NK-92 treated with Interleukin-12 subunit alpha and Interleukin-12 subunit beta, amount 100 ng/mL, for 24 hours (cell line): ENCODE results near the gene MAGEA9B.
"Not testable (repeated sequence)": the region's sequence is repeated elsewhere in the genome, so short reads cannot be mapped to it uniquely, and the experiment has no call there.

ENCODE experiments used
- DNase-seq: peaks from one replicate; lab custom pipeline; 2025; lab: John Stamatoyannopoulos, UW

The MAGEA9B gene, protein sequence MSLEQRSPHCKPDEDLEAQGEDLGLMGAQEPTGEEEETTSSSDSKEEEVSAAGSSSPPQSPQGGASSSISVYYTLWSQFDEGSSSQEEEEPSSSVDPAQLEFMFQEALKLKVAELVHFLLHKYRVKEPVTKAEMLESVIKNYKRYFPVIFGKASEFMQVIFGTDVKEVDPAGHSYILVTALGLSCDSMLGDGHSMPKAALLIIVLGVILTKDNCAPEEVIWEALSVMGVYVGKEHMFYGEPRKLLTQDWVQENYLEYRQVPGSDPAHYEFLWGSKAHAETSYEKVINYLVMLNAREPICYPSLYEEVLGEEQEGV

GRCh38 chrX:149587359-149587758, at the start of gene MAGEA9B:
Gene MAGEA9B (minus strand): TSS chrX:149587459. CDS start chrX:149583179, 4,280 bp downstream.
- DNase-seq = not testable (repeated sequence)

DNA sequence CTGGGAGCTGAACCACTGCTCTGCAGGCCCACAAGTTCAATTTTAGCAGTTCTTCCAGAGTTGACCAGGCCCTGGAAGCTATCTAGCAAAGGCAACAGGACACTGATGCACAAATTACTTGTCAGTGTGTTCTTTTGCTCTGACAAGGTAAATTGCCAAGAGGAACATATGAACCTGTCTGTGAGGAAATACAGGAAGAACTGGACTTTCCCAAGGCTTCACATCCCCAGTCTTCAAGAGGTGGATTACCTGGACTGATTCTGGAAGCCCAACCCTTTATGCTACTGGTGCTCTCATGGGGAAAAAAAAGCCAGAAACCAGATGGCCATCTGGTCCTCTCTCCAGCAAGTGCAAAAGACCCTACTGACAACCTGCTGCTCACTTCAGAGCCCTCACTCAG, 46.3 kb upstream of the MAGEA9B start:
- no peak for DNase-seq

- peak; percentile 34 for DNase-seq
Measured at GRCh38 chrX:149631234-149632165, 44.2 kb upstream of the MAGEA9B start, which contains the start of gene TMEM185A. Gene TMEM185A (minus strand): TSS chrX:149631792. CDS start chrX:149631580, 212 bp downstream.

DNA sequence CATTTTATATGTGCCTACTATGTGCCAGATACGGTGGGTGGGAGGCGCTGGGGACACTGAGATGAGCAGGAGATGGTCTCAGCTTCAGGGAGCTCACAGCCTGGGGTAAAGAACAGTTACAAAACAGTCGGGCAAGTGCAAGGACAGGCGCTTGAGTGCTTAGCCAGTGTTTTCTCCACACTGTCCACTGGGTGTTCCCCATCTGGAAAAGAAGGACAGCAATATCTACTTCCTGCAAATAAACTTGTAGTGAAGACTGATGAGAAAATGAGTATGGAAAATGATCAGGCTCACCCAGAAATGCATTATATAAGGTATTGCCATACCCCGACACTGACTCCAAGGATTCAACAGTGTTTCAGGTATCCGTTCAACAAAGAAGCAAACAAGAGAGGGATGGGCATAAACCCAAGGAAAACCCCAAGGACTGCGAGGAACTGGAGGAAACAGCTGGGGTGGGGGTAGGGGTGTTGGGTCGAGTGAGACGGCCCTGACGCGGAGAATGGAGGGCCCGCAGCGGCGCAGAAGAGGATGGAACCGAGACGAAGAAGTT, 43.5 kb upstream of the MAGEA9B start:
- no peak for DNase-seq

DNA sequence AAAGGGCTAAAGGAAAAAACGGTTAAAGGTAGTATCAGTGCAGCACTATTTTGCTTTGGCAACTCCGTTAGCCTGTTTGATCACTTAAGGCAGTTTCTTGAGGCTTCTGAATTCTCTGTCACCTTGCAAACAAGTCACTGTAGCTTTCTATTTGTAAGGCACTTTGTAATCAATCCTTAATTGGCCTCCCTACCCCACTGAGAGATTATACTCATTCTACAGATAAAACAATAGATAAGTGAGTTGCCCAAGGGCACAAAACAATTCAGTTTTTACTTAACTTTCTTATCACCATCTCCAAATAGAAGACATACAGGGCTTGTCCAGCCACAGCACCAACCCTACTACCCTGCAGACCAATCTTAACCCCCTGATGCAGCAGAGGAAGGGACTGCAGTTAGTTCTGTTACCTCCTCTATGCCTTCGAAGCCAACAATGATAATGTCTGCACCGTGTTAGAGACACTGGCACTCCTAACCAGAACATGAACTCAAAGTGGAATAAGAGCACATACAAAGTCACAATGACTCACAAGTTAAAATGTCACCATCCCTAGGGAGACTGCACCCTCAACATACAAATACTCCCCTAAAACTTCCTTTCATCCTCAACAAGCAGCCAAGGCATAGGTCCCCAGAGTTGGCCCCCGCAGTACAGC, 42.6 kb upstream of the MAGEA9B start:
- DNase-seq = no peak

DNA sequence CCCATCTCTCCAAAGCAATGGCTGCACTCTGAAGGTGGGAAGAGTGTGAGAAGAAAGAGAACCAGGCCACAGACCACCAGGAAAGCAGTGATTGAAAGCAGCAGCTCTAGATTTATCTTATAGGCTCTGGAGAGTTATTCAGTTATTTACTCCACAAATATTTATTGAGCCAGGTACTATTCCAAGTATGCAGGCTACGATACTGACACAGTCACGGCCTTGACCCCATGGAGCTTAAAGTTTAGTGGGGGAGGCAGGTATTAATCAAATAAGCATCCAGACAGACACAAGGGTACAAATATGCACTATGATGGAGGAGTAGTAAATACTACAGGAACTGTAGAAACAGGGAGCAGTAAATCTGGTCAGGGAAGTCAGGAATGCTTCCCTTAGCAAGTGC, 41.5 kb upstream of the MAGEA9B start:
- DNase-seq = no peak

DNA sequence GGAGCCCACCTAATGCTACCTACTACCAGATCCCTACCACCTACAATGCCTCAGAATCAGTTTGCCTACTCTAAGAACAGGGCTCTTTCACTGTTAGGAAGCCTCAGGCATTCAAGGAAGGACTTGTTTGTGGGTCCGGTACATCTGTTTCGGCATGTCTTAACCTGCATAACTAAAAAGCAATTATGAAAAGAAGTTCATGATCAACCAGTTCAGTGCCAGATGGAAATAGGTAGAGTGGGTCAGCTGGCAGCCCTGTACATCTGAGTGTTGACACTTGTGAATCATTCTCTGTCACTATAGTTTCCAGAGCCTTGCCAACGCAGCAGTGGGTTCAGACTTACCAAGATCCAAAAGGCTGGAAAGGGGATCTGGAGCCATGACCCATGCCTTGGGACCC, 41.0 kb upstream of the MAGEA9B start:
- no peak for DNase-seq

GRCh38 chrX:149626829-149627228, 39.6 kb upstream of the MAGEA9B start:
- DNase-seq = not testable (repeated sequence)

- not testable (repeated sequence) for DNase-seq
Measured at GRCh38 chrX:149619662-149620061, 32.4 kb upstream of the MAGEA9B start.

DNA sequence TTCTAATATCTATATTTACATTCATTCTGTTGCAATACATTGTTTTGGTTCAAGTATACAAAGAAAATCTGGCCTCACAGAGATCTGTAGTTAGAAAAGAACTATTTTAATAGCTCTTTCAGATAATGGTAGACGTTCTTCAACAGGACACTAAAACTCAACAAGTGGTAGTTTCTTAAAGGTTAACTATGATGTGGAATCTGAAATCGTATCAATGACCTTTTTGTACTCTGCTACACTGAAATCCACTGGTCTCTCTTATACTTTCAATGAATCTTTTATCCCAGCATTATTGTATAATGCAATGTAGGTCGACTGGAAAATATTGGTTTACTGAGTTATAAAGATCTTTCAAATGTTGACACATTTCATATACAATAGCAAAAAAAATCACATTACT, 31.6 kb upstream of the MAGEA9B start:
- DNase-seq = no peak

- no peak for DNase-seq
Measured at GRCh38 chrX:149611623-149612175, 24.4 kb upstream of the MAGEA9B start.

DNA sequence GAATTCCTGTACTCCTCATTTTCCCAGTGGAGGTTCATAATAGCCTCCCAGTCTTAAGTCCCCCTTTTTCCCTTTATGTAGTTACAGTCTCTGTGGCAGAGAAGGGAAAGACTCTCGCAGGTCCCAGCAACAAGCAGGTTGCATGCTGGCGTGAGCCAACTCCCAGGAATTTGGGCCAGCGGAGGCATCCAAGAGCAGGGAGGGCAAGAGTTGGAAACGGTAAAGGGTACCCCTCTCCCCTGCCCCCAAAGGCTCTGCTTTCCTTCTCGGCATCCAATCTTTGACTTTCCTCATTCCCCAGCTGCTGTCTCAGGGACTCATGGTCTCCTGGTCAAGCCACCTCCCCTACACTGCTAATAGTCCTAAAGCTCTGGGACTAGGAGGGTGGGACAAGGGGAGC, 23.3 kb upstream of the MAGEA9B start:
- no peak for DNase-seq

DNA sequence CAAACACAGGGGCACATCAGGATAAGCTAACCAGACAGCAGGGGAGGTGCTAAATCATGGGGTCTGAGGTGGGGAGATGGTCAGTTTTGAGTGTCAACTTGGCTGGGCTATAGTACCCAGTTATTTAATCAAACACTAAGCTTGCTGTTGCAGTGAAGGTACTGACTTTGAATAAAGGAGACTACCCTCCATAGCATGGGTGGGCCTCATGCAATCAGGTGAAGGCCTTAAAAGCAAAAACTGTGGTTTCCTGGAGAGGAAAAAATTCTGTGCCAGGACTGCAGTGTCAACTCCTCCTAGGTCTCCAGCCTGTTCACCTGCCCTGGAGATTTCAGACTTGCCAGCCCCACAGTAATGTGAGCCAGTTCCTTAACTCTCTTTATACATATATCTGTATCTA, 20.4 kb upstream of the MAGEA9B start:
- DNase-seq = no peak

DNA sequence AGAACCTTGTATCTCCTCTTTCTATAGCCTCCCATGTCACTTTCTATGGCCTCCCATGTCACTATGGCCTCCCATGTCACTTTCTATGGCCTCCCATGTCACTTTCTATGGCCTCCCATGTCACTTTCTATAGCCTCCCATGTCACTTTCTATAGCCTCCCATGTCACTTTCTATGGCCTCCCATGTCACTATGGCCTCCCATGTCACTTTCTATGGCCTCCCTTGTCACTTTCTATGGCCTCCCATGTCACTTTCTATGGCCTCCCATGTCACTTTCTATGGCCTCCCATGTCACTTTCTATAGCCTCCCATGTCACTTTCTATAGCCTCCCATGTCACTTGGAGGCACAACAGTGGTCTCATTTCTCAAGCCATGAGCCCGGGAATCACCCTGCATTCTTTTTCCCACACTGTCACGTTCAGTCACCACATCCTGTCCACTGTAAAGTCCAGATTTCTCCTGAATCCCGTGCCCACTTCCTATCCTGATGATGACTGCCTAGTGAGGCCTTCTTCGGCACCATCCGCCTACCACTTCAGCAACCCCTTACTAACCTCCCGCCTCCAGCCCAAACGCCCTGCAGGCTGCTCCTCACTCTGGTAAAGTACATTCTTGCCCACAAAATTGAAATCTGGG, 18.1 kb upstream of the MAGEA9B start:
- not testable (repeated sequence) for DNase-seq

DNA sequence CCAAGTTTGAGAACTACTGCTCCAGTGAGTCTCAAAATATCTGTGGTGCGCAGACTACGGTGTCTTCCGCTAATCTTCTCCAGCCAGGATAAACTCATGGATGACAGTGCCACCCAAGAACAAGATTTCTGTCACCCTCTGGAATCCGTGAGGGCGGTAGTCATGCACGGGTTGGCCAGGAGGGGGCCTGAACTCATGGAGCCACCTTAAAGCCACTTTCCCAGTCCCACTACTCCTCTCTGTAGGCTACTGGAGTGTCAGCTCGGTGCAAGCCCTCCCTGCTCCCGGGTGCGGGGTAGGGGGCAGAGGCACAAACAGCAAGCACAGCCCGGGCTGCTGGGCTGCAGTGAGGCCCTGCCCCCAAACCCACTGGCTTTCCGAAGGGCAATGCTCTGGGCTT, 11.3 kb upstream of the MAGEA9B start:
- DNase-seq = not testable (repeated sequence)

DNA sequence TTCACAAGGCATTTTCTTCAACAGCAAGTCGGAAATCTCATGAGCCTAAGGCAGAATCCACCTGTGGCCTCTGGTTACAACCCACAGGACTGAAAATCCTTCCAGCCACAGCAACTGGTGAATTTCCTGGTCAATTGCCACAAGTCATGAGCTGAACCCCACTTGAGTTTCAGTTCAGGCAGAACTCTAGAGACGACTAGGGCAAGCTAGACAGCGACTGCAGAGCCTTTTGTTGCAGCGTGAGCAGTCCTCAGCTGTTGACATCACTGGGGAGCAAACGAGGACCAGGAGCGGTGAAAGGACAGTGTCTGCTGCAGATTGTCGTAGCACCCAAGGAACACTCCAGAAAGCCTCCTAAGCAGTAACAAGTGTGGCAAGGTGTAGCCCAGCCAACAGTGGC, 8.7 kb upstream of the MAGEA9B start:
- DNase-seq = not testable (repeated sequence)

GRCh38 chrX:149595214-149595613, 8.0 kb upstream of the MAGEA9B start, which contains the start of gene HSFX2:
Gene HSFX2 (minus strand): TSS chrX:149595314. CDS start chrX:149594700, 614 bp downstream.
- not testable (repeated sequence) for DNase-seq

DNA sequence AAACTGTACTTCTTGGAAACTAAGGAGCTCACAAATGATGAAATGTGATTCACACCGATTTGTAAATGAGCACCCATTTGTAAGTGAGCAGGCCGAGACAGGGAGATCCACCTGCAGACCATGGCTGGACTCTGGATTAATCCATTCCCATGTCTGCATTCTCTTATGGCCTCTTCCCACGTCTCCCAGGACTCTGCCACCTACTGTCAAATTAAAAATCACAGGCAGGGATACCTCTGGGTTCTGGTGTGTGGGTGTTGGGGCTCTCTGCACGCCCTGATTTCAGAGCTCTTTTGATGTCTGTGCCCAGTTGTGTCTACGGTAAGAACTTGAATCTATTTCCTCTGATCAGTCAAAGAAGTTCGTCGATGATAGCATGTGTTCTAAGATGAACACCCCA, 3.7 kb upstream of the MAGEA9B start:
- DNase-seq = not testable (repeated sequence)

- not testable (repeated sequence) for DNase-seq
Measured at GRCh38 chrX:149585631-149586030, 1.6 kb downstream of the MAGEA9B start.

- not testable (repeated sequence) for DNase-seq
Measured at GRCh38 chrX:149573456-149573855, 13.8 kb downstream of the MAGEA9B start.

DNA sequence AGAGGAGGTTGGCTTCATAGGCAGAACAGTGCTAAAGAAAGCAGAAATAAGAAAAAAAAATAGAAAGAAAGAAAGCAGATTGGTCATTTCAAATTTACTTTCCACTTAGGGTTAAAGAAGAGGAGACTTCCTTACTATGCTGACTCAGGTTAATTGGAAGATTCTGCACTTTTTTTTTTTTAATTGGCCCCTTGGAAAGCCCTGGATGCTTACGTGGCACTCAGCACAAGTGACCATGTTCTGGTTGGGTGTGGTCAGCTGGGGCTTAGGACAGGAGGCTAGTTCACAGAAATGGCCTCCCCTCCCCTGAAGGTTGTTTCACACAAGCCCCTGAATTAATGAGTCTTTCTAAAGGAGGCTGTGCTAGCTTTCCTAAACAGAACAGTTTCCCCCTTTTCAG, 14.5 kb downstream of the MAGEA9B start:
- no peak for DNase-seq
